ENCODE measurements around the gene AZU1.

- no peak for TF ChIP-seq CTCF (conservative IDR thresholded peaks at IDR 0.05 in 1 of 2, IDR thresholded peaks at IDR 0.05 in 1 of 2; ENCODE audit: extremely low read depth in 1 of 2, insufficient read depth in 1 of 2, low read depth in 1 of 2, low read length in 2 of 2)
- no peak for TF ChIP-seq EZH2 (IDR thresholded peaks at IDR 0.05; ENCODE audit: borderline replicate concordance, low read length)
These were observed 46.0 kb downstream of the AZU1 start for GRCh38 chr19:873561-874041.

Measured in mammary epithelial cell (primary cell).